GM19372 (cell line): ENCODE measurements around the gene CLIC6.

ENCODE experiments used
- ATAC-seq: cut with Tn5 transposase; IDR thresholded peaks from one replicate; pipeline ENCODE4 v1.9.1; 2021; ENCODE audit warnings: mild to moderate bottlenecking, low read depth, moderate library complexity; ENCODE audit not compliant: unreplicated experiment

Gene CLIC6

GRCh38 chr21:34668803-34669148 is at the start of gene CLIC6:
Gene CLIC6 (plus strand): TSS chr21:34668994. CDS start chr21:34669389, 395 bp downstream.
- ATAC-seq: no peak

DNA sequence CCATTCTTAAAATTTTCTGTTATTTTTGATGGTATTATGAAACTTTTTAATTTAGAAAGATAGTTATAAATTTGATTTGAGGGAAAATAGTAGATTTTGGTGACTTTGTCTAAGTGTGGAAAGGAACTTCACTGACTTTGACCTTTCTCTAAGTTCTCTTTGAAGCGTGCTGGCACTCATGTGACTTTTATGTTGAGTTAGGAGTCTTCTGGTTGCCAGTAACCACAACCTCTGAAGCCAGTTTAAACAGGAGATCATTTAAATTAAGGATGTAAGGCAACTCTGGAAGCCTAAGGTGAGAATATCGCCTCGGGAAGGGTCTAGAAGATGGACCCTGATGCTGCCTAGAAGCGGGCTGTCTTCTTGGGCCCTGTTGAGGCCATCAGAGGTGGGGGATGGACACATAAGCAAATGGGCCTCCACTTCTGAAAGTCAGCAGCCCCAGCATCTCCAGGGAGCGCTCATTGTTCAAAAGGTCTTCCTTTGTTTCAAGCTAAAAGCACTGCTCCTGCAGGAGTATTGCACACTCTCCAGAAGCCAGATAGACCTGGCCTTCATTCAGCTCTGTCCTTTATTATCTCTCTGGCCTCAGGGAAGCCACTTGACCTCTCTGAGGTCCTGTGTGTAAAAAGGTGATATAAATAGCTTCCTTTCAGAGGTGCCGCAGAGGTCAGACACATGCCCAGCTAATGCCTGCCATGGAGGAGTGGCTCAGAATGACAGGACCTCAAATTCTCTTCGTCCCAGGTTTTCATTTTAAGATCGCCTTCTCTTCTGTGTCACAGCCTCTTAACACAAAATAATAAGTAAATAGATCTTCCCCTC is 48.7 kb upstream of the CLIC6 start:
- ATAC-seq: no peak

DNA sequence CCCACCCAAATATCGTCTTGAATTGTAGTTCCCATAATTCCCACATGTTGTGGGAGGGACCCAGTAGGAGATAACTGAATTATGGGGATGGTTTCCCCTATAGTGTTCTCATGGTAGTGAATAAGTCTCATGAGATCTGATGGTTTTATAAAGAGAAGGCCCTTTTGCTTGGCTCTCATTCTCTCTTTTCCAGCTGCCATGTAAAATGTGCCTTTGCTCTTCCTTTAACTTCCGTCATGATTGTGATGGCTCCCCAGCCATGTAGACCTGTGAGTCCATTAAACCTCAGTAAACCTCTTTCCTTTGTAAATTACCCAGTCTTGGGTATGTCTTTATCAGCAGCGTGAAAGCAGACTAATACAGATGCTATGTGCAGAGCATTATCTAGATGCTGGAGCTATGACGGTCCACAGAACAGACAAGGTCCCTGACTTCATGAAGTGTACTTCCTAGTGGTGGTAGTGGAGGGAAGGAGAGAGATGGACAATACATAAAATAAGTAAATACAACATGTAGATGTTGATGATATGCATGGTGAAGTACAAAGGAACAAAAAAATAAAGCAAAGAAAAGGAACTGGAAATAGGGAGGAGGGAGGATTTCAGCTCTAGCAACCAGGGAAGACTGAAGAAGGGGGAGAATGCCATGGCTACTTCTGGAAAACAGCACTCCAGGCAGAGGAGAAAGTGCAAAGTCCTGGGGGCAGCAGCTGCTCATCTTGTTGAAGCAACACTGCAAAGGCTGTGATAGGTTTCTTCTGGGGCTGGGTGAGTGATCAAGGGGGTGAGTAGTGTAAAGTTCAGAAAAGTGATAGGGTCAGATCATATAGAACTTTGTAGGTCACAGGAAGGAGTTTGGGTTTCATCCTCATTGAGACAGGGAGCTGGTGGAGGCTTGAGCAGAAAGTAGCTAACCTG is 47.1 kb upstream of the CLIC6 start:
- no peak for ATAC-seq

DNA sequence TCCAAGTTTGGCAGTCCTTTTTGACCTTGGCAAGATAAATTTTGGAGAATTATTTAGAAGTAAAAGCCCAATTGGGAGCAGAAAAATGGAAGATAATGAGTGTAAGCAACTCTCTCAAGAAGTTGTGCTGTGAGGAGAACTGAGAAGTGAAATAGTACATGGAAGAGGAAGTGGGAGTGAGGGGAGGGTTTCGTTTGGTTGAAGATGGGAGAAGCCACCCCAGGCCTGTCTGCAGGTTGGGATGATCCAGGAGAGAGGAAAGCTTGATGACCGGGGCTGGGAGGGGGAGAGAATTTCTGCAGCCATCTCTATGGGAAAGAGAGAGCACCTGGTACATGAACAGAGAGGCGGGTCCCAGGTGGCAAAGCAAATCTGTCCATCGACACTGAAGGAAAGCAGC is 45.3 kb upstream of the CLIC6 start:
- ATAC-seq: no peak

- ATAC-seq: no peak
Observed at GRCh38 chr21:34625030-34625593, 43.7 kb upstream of the CLIC6 start.

- no peak for ATAC-seq
Observed at GRCh38 chr21:34626131-34626530, 42.7 kb upstream of the CLIC6 start.

DNA sequence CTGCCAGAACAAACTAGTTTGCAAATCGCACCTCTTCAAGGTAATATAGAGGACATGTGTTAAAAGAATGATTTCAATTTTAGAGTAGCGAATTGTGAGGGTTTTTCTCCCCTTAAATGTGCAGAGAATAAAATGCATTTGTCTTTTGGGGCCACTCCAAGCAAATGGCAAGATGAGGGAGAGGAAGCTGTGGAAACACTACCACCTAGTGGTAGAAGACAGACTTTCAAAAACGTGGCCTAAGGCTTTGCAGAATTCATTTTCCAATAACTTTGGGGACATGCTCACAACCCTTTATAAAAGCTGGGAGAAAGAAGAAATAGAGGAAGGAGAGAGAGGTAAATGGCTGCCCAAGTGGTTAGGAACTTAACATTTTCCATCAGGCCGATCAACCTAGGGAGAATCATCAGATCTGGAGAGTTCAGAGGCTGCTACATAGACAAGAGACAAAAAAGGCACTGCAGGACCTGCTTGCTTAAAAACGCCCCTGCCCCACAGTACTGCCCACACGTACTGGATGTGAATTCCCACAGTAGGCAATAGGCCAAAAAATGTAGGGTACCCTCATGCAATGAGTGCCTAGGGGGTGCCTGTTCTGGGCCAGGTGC is 38.2 kb upstream of the CLIC6 start:
- ATAC-seq: no peak

DNA sequence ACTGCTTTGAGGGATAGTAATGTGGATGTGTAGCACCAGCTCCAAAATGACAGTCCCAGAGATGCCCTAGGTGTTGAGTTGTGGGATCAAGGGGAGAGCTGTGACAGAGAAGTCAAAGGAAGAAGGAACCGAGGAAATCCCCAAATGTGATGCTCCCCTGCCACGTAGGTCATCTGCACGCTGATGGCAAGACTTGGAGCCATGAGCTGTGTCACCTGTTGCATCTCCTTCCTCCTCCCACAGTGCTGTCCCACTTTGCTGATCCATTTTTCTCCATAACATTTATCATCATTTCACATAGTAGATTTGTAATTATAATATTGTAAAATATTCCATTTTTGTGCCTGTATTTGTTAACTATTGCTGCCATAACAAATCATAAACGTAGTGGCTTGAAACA is 36.3 kb upstream of the CLIC6 start:
- ATAC-seq: no peak

DNA sequence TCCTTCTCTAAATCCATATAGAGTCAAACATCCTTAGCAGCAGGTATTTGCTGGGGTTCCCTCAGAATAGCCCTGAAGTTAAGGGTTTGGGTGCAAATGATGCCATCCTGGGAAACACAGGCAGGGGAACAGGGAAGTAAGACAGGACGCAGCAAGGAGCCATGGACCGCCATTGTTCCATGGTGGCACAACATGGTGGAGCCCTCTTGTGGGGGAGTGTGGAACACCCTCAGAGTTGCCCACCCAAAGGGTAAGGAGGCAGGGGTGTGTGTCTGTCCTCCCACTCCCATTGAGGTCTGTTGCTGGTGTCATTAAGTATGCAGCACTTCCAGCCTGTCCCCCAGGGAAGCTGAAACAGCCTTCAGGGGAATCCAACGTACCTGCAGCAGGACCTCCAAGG is 33.5 kb upstream of the CLIC6 start:
- ATAC-seq: no peak

DNA sequence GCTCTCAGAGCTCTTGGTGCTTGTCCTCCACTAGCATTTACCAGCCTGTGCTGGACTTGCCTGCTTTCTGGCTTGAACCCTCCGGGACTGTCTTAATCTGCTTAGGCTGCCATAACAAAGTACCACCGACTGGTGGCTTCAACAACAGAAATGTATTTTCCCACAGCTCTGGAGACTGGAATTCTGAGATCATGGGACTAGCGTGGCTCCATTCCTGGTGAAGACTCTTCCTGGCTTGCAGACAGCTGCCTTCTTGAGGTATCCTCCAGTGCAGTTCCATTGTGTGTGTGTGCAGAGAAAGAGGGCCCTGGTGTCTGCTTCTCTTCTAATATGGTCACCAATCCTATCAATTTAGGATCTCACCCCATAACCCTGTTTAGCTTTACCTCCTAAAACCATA is 31.8 kb upstream of the CLIC6 start:
- no peak for ATAC-seq

DNA sequence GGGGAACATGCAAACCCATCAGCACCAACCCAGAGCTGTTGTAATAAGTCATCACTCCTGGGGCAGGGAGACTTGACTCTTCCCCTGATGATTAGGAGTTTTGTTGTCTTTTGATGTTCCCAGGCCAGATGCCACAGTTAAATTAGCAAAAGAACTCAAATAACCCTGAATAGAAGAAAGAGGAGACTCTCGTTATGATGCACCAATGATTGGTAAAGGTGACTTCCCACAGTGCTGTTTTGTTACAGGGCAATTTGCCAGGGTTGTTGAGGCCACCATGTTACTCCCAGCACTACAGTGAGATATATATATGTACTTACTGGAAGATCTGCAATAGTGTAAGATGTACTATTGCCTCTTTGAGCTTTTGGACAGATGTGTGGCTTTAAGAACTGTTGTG is 29.5 kb upstream of the CLIC6 start:
- ATAC-seq: no peak

DNA sequence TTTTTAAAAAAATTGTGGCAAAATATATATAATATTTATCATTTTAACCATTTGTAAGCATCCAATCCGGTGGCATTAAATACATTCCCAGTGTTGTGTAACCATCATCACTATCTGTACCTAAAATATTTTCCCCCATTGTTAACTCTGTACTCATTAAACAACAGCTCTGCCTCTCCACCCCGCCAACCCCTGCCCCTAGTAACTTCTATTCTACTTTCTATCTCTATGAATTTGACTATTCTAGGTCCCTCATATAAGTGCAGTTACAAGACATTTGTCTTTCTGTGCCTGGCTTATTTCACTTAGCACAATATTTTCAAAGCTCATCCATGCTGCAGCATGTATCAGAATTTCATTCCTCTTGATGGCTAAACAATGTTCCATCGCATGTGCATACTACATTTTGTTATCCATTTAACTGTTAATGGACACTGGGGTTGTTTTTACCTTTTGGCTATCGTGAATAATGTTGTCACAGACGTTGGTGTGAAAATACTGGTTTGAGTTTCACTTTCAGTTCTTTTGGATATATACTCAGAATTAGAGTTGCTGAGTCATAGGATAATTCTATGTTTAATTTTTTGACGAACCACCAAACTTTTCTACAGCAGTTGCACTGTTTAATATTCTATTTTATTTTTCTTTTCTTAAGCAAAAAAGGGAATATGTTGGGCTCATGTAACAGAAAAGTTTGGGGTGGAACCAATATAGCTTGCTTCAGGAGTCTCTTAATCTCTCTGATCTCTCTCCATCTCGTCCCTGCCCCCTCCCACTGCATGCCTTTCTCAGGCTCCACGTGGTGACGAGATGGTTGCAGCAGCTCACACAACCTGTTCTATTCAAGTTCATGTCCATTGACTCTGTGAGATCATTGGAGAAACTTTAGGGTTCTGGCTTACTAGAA is 28.7 kb upstream of the CLIC6 start:
- no peak for ATAC-seq

- no peak for ATAC-seq
Observed at GRCh38 chr21:34640858-34641257, 27.9 kb upstream of the CLIC6 start.

DNA sequence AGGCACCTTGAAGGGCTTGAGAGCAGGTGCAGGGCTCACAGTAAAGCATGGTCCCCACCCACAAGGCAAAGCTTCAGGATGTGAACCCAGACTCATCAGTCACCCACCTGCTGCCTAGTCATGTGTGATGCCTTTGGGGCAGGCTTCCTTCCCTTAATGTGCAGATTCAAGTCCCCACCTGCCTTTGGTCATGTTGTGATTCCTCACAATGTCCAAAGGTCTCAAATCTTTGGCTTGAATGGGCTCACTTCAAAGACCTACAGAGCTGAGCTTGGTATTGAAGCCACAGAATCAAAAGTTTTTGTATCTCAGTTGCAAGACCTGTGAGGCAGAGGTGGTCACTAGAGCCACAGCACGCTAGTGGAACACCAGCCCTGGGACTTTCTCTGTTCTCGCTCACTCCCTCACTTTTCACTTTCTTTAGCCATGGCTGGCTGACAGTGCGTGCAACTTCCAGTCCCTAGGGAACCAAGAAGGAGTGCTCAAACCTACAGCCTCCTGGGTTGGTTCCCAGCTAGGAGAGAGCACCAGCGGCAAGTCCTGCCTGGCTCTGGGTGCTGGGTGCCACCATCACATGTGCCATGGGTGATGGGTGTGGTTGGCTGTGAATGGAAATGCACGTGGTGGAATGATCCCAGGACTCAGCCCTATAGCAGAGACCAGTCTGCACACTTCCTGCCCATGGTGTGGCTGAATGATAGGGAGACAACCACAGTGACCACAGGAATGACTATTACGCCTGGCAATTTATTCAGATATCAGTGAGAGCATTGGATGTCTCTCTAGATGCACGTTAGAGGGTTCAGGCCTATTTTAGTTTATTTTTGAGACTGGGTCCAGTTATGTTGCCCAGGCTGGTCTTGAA is 26.4 kb upstream of the CLIC6 start:
- peak; percentile 52 for ATAC-seq

DNA sequence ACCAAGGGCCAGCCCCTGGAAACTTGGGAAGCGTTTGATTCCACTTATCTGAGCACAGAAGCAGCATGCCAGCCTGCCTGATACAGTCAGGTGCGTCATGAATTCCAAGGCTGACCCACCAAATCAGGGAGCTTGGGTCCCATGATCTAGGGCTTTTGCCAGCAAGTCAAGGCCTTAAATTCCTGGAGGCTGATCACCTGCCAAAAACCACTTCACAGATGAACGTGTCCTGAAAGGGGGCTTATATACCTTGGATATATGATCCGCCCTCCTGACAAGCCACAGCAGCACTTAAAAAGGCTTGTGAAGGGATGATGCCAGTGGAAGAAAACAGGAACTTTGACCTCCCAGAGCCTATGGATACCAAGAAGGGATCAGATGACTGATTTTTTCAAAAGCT is 24.0 kb upstream of the CLIC6 start:
- ATAC-seq: no peak

GRCh38 chr21:34647555-34647954 is 21.2 kb upstream of the CLIC6 start:
- ATAC-seq: no peak

GRCh38 chr21:34648739-34649297 is 20.0 kb upstream of the CLIC6 start:
- no peak for ATAC-seq

GRCh38 chr21:34649400-34649799 is 19.4 kb upstream of the CLIC6 start:
- no peak for ATAC-seq
